Peyer's patch (tissue), 4 donors: Measurements from ENCODE around the gene CBFB. TPM values are rescaled to one million over a fixed set of nuclear protein-coding genes. Genes with fewer than 3 reads are reported as not detected.
A peak's percentile ranks its signal among the peaks of the same experiment; 100 is the strongest.

ENCODE experiments used
- DNase-seq, 3 donors: peaks; one replicate each; pipeline ENCODE4 v3.0.0-alpha.2; 2017 to 2019
- H3K27ac ChIP-seq, 4 donors: fragments of 200-600 bp; sonication (generic); one replicate each; pipeline ENCODE4 v1.5.1; 2016 to 2019
- H3K27me3 ChIP-seq, 2 donors: fragments of 200-600 bp; sonication (generic); one replicate each; pipeline ENCODE4 v1.5.1; 2019
- H3K36me3 ChIP-seq, 3 donors: fragments of 200-600 bp; sonication (generic); one replicate each; pipeline ENCODE4 v1.5.1; 2016 to 2019
- H3K4me1 ChIP-seq, 4 donors: fragments of 200-600 bp; sonication (generic); one replicate each; pipeline ENCODE4 v1.5.1; 2016 to 2019
- H3K4me3 ChIP-seq, 4 donors: fragments of 200-600 bp; sonication (generic); 1 replicate in 3 of 4; 2 replicates in 1 of 4; pipeline ENCODE4 v1.5.1; 2016 to 2019; ENCODE audit warnings: mild to moderate bottlenecking in 1 of 4
- H3K9me3 ChIP-seq, 4 donors: fragments of 200-600 bp; sonication (generic); one replicate each; pipeline ENCODE4 v1.5.1; 2016 to 2019; ENCODE audit warnings: mild to moderate bottlenecking in 1 of 4
- CTCF ChIP-seq, 6 experiments: fragments of 450-650 bp in 4 of 6; fragments of 200-600 bp in 2 of 6; sonication (generic) in 1 of 6; IDR thresholded peaks; one replicate each; pipeline ENCODE4 v1.5.1; 2017 to 2019; ENCODE audit warnings: antibody characterized with exemption in 6 of 6, mild to moderate bottlenecking in 3 of 6, moderate library complexity in 1 of 6
- POLR2A ChIP-seq, 2 donors: fragments of 450-650 bp; IDR thresholded peaks; one replicate each; pipeline ENCODE4 v1.5.1; 2017; ENCODE audit warnings: antibody characterized with exemption in 2 of 2, mild to moderate bottlenecking in 2 of 2, moderate library complexity in 2 of 2
- total RNA-seq, 4 donors: library from RNA; depleted of rRNA; stranded (reverse); fragments of >200 nt; gene quantifications; one replicate each; pipeline ENCODE4 v1.1.0, GENCODE V29; 2016

The CBFB gene
- total RNA-seq, 4 donors from 2014 or later, result 14.0 to 30.5 (median 26.6) TPM

GRCh38 chr16:67112591-67113399, 83.8 kb downstream of the CBFB start:
- no peak for TF ChIP-seq POLR2A (IDR thresholded peaks at IDR 0.05)
- peak in 1 of 6 experiments; percentile 8 for TF ChIP-seq CTCF (IDR thresholded peaks at IDR 0.05)
- Histone ChIP-seq H3K27ac (no peak overlapping the region), H3K9me3 (no peaks in the 10 kb centered on the region), H3K27me3 (no peaks in the 10 kb centered on the region), H3K4me1 (peaks cover 0 to 26% (median 15%) of the 10 kb centered on the region in 4 donors), H3K36me3 (peaks cover 0 to 5% (median 0%) of the 10 kb centered on the region in 3 donors), H3K4me3 (no peak overlapping the region)
- no peak for DNase-seq

GRCh38 chr16:67114793-67115192, 85.8 kb downstream of the CBFB start:
- Histone ChIP-seq H3K36me3 (peaks cover 0 to 10% (median 0%) of the 10 kb centered on the region in 3 donors), H3K27me3 (no peaks in the 10 kb centered on the region), H3K27ac (no peak overlapping the region), H3K4me3 (no peak overlapping the region), H3K9me3 (no peaks in the 10 kb centered on the region), H3K4me1 (peaks cover 0 to 26% (median 15%) of the 10 kb centered on the region in 4 donors)
- no peak for DNase-seq
- TF ChIP-seq POLR2A (IDR thresholded peaks at IDR 0.05), result no peak
- TF ChIP-seq CTCF (IDR thresholded peaks at IDR 0.05), result no peak

- peaks cover 0 to 18% (median 0%) of the 10 kb centered on the region in 3 donors for H3K36me3 ChIP-seq
- H3K27ac ChIP-seq, result no peak overlapping the region
- TF ChIP-seq CTCF (IDR thresholded peaks at IDR 0.05) (no peak), POLR2A (IDR thresholded peaks at IDR 0.05) (no peak)
- peaks cover 0 to 23% (median 9%) of the 10 kb centered on the region in 4 donors for H3K4me1 ChIP-seq
- H3K9me3 ChIP-seq, result no peaks in the 10 kb centered on the region
- no peak for DNase-seq
- H3K27me3 ChIP-seq, result no peaks in the 10 kb centered on the region
- H3K4me3 ChIP-seq, result no peak overlapping the region
Observed at GRCh38 chr16:67115639-67116038, 86.7 kb downstream of the CBFB start.

- Histone ChIP-seq H3K4me3 (no peak overlapping the region), H3K27me3 (no peaks in the 10 kb centered on the region), H3K27ac (no peak overlapping the region), H3K9me3 (no peaks in the 10 kb centered on the region), H3K4me1 (peaks cover 0 to 12% (median under 1%) of the 10 kb centered on the region in 4 donors), H3K36me3 (peaks cover 0 to 29% (median 0%) of the 10 kb centered on the region in 3 donors)
- no peak for TF ChIP-seq CTCF (IDR thresholded peaks at IDR 0.05)
- TF ChIP-seq POLR2A (IDR thresholded peaks at IDR 0.05), result no peak
- no peak for DNase-seq
Observed at GRCh38 chr16:67116388-67117311, 87.7 kb downstream of the CBFB start.

- Histone ChIP-seq H3K9me3 (no peaks in the 10 kb centered on the region), H3K4me3 (no peak overlapping the region), H3K27me3 (no peaks in the 10 kb centered on the region), H3K4me1 (peaks cover 0 to 6% (median 0%) of the 10 kb centered on the region in 4 donors), H3K27ac (no peak overlapping the region), H3K36me3 (peaks cover 0 to 39% (median 0%) of the 10 kb centered on the region in 3 donors)
- DNase-seq, result no peak
- no peak for TF ChIP-seq POLR2A (IDR thresholded peaks at IDR 0.05)
- no peak for TF ChIP-seq CTCF (IDR thresholded peaks at IDR 0.05)
Observed at GRCh38 chr16:67117716-67118115, 88.8 kb downstream of the CBFB start.
